Gastrocnemius medialis (tissue), 4 donors: ENCODE results near the gene ZNF407.

Experiments used
- POLR2A ChIP-seq, 2 donors: fragments of 450-650 bp; IDR thresholded peaks; one replicate each; pipeline ENCODE4 v1.6.1; 2017; ENCODE audit warnings: antibody characterized with exemption in 2 of 2, mild to moderate bottlenecking in 2 of 2, moderate library complexity in 2 of 2
- TF ChIP-seq, protein P1 (sequence below), 5 experiments: fragments of 450-650 bp in 3 of 5; fragments of 200-600 bp in 2 of 5; sonication (generic) in 2 of 5; IDR thresholded peaks in 4 of 5; conservative IDR thresholded peaks in 1 of 5; 1 replicate in 4 of 5; 2 replicates in 1 of 5; pipeline ENCODE4 v1.5.1; 2016 to 2019; ENCODE audit warnings: antibody characterized with exemption in 5 of 5, mild to moderate bottlenecking in 3 of 5, moderate library complexity in 3 of 5

GRCh38 chr18:75029481-75029880 lies 431.8 kb downstream of the ZNF407 start:
- TF ChIP-seq, protein P1, sequence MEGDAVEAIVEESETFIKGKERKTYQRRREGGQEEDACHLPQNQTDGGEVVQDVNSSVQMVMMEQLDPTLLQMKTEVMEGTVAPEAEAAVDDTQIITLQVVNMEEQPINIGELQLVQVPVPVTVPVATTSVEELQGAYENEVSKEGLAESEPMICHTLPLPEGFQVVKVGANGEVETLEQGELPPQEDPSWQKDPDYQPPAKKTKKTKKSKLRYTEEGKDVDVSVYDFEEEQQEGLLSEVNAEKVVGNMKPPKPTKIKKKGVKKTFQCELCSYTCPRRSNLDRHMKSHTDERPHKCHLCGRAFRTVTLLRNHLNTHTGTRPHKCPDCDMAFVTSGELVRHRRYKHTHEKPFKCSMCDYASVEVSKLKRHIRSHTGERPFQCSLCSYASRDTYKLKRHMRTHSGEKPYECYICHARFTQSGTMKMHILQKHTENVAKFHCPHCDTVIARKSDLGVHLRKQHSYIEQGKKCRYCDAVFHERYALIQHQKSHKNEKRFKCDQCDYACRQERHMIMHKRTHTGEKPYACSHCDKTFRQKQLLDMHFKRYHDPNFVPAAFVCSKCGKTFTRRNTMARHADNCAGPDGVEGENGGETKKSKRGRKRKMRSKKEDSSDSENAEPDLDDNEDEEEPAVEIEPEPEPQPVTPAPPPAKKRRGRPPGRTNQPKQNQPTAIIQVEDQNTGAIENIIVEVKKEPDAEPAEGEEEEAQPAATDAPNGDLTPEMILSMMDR (IDR thresholded peaks at IDR 0.05 in 4 of 5, conservative IDR thresholded peaks at IDR 0.05 in 1 of 5) = no peak
- no peak for TF ChIP-seq POLR2A (IDR thresholded peaks at IDR 0.05)
